Measurements from ENCODE around the gene ICOS. TPM values are rescaled to one million over a fixed set of nuclear protein-coding genes. Genes with fewer than 3 reads are reported as not detected.

The ICOS gene
- total RNA-seq, 5 donors from 2014 or later (not counting 1 experiment from before 2014, with no cell fraction given), result 33.9 to 72.2 (median 41.9) TPM

- H3K27me3 ChIP-seq (replicated peaks in 1 of 2; ENCODE audit: control insufficient read depth in 2 of 2, extremely low read depth in 1 of 2, insufficient read depth in 2 of 2, low read length in 1 of 2), result no peaks in the 10 kb centered on the region
- Mint-ChIP-seq H3K36me3 (no peaks in the 10 kb centered on the region), H3K4me3 (no peak overlapping the region), H3K9me3 (no peaks in the 10 kb centered on the region), H3K4me1 (peaks cover 15 to 22% (median 22%) of the 10 kb centered on the region in 3 donors), H3K27ac (peak overlapping the region; percentile 2 to 12), H3K27me3 (no peaks in the 10 kb centered on the region)
- H3K36me3 ChIP-seq (ENCODE audit: control insufficient read depth in 2 of 2, extremely low read depth in 1 of 2, insufficient read depth in 1 of 2, low read length in 1 of 2), result no peaks in the 10 kb centered on the region
- CTCF ChIA-PET, result interaction anchor here (0.6 to 2.5 kb wide), 17 partner anchors 12 to 460 kb away, joined by 3 to 24 read pairs (median 5); partner anchors contain the start of gene CTLA4 (in 2 of the 2)
- DNase-seq, result no peak
- ATAC-seq (replicated peaks in 1 of 4), result no peak
- no peak overlapping the region for H3K4me3 ChIP-seq (ENCODE audit: control insufficient read depth in 1 of 2, extremely low read depth in 1 of 2, low read length in 1 of 2)
- no peaks in the 10 kb centered on the region for H3K9me3 ChIP-seq
- H3K4me1 ChIP-seq (ENCODE audit: control insufficient read depth in 1 of 2, extremely low read depth in 1 of 2, insufficient read depth in 2 of 2, low read length in 2 of 2), result peaks cover 8 to 12% of the 10 kb centered on the region in 2 experiments
- no peak overlapping the region for H3K27ac ChIP-seq (ENCODE audit: low read length)
- WGBS (ENCODE audit: insufficient coverage), result 38% methylated on average over 1 of the region's 5 CpGs
- POLR2A ChIA-PET, result interaction anchor here in 1 of 2 donors (0.9 kb wide), 1 partner anchor 190 kb away, joined by 5 read pairs; no protein-coding TSS in a partner anchor
These were observed 26.6 kb upstream of the ICOS start for GRCh38 chr2:203909974-203910373.

- ATAC-seq (replicated peaks in 1 of 4), result no peak
- no peaks in the 10 kb centered on the region for H3K9me3 ChIP-seq
- no peak for DNase-seq
- H3K4me3 ChIP-seq (ENCODE audit: control insufficient read depth in 1 of 2, extremely low read depth in 1 of 2, low read length in 1 of 2), result no peak overlapping the region
- peaks cover 8 to 16% of the 10 kb centered on the region in 2 experiments for H3K4me1 ChIP-seq (ENCODE audit: control insufficient read depth in 1 of 2, extremely low read depth in 1 of 2, insufficient read depth in 2 of 2, low read length in 2 of 2)
- POLR2A ChIA-PET, result interaction anchor here in 1 of 2 donors (0.6 kb wide), 1 partner anchor 149 kb away, joined by 4 read pairs; no protein-coding TSS in a partner anchor
- no peak overlapping the region for H3K27ac ChIP-seq (ENCODE audit: low read length)
- no peaks in the 10 kb centered on the region for H3K9me3 Mint-ChIP-seq
- CTCF ChIA-PET, result interaction anchor here in 1 of 2 donors (0.6 kb wide), 1 partner anchor 298 kb away, joined by 3 read pairs; no protein-coding TSS in a partner anchor
- H3K36me3 Mint-ChIP-seq, result no peaks in the 10 kb centered on the region
- peaks cover 15 to 26% (median 23%) of the 10 kb centered on the region in 3 donors for H3K4me1 Mint-ChIP-seq
- no peaks in the 10 kb centered on the region for H3K27me3 Mint-ChIP-seq
- H3K27ac Mint-ChIP-seq, result no peak overlapping the region
- H3K27me3 ChIP-seq (replicated peaks in 1 of 2; ENCODE audit: control insufficient read depth in 2 of 2, extremely low read depth in 1 of 2, insufficient read depth in 2 of 2, low read length in 1 of 2), result no peaks in the 10 kb centered on the region
- no peaks in the 10 kb centered on the region for H3K36me3 ChIP-seq (ENCODE audit: control insufficient read depth in 2 of 2, extremely low read depth in 1 of 2, insufficient read depth in 1 of 2, low read length in 1 of 2)
- 90% methylated on average over 7 of the region's 8 CpGs for WGBS (ENCODE audit: insufficient coverage)
- H3K4me3 Mint-ChIP-seq, result no peak overlapping the region
These were observed 22.6 kb upstream of the ICOS start for GRCh38 chr2:203913947-203914346.

GRCh38 chr2:203914546-203915182 lies 21.9 kb upstream of the ICOS start:
- DNase-seq (peak in 6 of 35 experiments; percentile 8 to 45 (median 23)), ATAC-seq (replicated peaks in 1 of 4) (peak in 2 of 4 experiments; percentile 32 to 78)
- CTCF ChIA-PET, result interaction anchor here (0.6 to 0.8 kb wide), 7 partner anchors 46 to 899 kb away, joined by 3 to 4 read pairs (median 3); no protein-coding TSS in a partner anchor
- Mint-ChIP-seq H3K4me1 (peaks cover 8 to 19% (median 16%) of the 10 kb centered on the region in 3 donors), H3K27ac (peak overlapping the region; percentile 4 to 21), H3K4me3 (peak overlapping the region; percentile 11 to 44 (median 21)), H3K9me3 (no peaks in the 10 kb centered on the region), H3K27me3 (no peaks in the 10 kb centered on the region), H3K36me3 (no peaks in the 10 kb centered on the region)
- Histone ChIP-seq H3K4me1 (ENCODE audit: control insufficient read depth in 1 of 2, extremely low read depth in 1 of 2, insufficient read depth in 2 of 2, low read length in 2 of 2) (peaks cover 2 to 9% of the 10 kb centered on the region in 2 experiments), H3K27ac (ENCODE audit: low read length) (no peak overlapping the region), H3K9me3 (no peaks in the 10 kb centered on the region), H3K4me3 (ENCODE audit: control insufficient read depth in 1 of 2, extremely low read depth in 1 of 2, low read length in 1 of 2) (no peak overlapping the region), H3K27me3 (replicated peaks in 1 of 2; ENCODE audit: control insufficient read depth in 2 of 2, extremely low read depth in 1 of 2, insufficient read depth in 2 of 2, low read length in 1 of 2) (no peaks in the 10 kb centered on the region), H3K36me3 (ENCODE audit: control insufficient read depth in 2 of 2, extremely low read depth in 1 of 2, insufficient read depth in 1 of 2, low read length in 1 of 2) (no peaks in the 10 kb centered on the region)
- 40% methylated on average over 1 of the region's 8 CpGs for WGBS (ENCODE audit: insufficient coverage)
- POLR2A ChIA-PET, result interaction anchor here in 1 of 2 donors (0.6 kb wide), 1 partner anchor 149 kb away, joined by 4 read pairs; no protein-coding TSS in a partner anchor

GRCh38 chr2:203915256-203915655 lies 21.3 kb upstream of the ICOS start:
- Histone ChIP-seq H3K4me3 (ENCODE audit: control insufficient read depth in 1 of 2, extremely low read depth in 1 of 2, low read length in 1 of 2) (no peak overlapping the region), H3K27ac (ENCODE audit: low read length) (no peak overlapping the region), H3K27me3 (replicated peaks in 1 of 2; ENCODE audit: control insufficient read depth in 2 of 2, extremely low read depth in 1 of 2, insufficient read depth in 2 of 2, low read length in 1 of 2) (no peaks in the 10 kb centered on the region), H3K4me1 (ENCODE audit: control insufficient read depth in 1 of 2, extremely low read depth in 1 of 2, insufficient read depth in 2 of 2, low read length in 2 of 2) (peaks cover 0 to 9% of the 10 kb centered on the region in 2 experiments), H3K36me3 (ENCODE audit: control insufficient read depth in 2 of 2, extremely low read depth in 1 of 2, insufficient read depth in 1 of 2, low read length in 1 of 2) (no peaks in the 10 kb centered on the region), H3K9me3 (no peaks in the 10 kb centered on the region)
- ATAC-seq (replicated peaks in 1 of 4) (no peak), DNase-seq (no peak)
- Mint-ChIP-seq H3K9me3 (no peaks in the 10 kb centered on the region), H3K27me3 (no peaks in the 10 kb centered on the region), H3K4me1 (peaks cover 8 to 14% (median 12%) of the 10 kb centered on the region in 3 donors), H3K4me3 (peak overlapping the region; percentile 11 to 44 (median 21)), H3K27ac (peak overlapping the region in 1 of 2 donors; percentile 21), H3K36me3 (no peaks in the 10 kb centered on the region)
- ChIA-PET CTCF (interaction anchor here (0.6 to 0.8 kb wide), 3 partner anchors 47 to 899 kb away, joined by 3 to 4 read pairs (median 4); no protein-coding TSS in a partner anchor), POLR2A (no interaction called here)
- 68% methylated on average over 6 of the region's 7 CpGs for WGBS (ENCODE audit: insufficient coverage)

GRCh38 chr2:203916756-203917155 lies 19.8 kb upstream of the ICOS start:
- Mint-ChIP-seq H3K27me3 (no peaks in the 10 kb centered on the region), H3K36me3 (no peaks in the 10 kb centered on the region), H3K27ac (no peak overlapping the region), H3K9me3 (no peaks in the 10 kb centered on the region), H3K4me3 (no peak overlapping the region), H3K4me1 (peaks cover 8 to 14% (median 12%) of the 10 kb centered on the region in 3 donors)
- H3K27ac ChIP-seq (ENCODE audit: low read length), result no peak overlapping the region
- H3K4me3 ChIP-seq (ENCODE audit: control insufficient read depth in 1 of 2, extremely low read depth in 1 of 2, low read length in 1 of 2), result no peak overlapping the region
- H3K4me1 ChIP-seq (ENCODE audit: control insufficient read depth in 1 of 2, extremely low read depth in 1 of 2, insufficient read depth in 2 of 2, low read length in 2 of 2), result peaks cover 0 to 9% of the 10 kb centered on the region in 2 experiments
- CTCF ChIA-PET, result interaction anchor here in 1 of 2 donors (0.5 kb wide), 1 partner anchor 211 kb away, joined by 3 read pairs; no protein-coding TSS in a partner anchor
- H3K27me3 ChIP-seq (replicated peaks in 1 of 2; ENCODE audit: control insufficient read depth in 2 of 2, extremely low read depth in 1 of 2, insufficient read depth in 2 of 2, low read length in 1 of 2), result no peaks in the 10 kb centered on the region
- POLR2A ChIA-PET, result interaction anchor here in 1 of 2 donors (0.5 kb wide), 1 partner anchor 119 kb away, joined by 3 read pairs; no protein-coding TSS in a partner anchor
- H3K36me3 ChIP-seq (ENCODE audit: control insufficient read depth in 2 of 2, extremely low read depth in 1 of 2, insufficient read depth in 1 of 2, low read length in 1 of 2), result no peaks in the 10 kb centered on the region
- no peak for ATAC-seq (replicated peaks in 1 of 4)
- DNase-seq, result no peak
- H3K9me3 ChIP-seq, result no peaks in the 10 kb centered on the region

GRCh38 chr2:203918264-203918663 lies 18.3 kb upstream of the ICOS start:
- no peaks in the 10 kb centered on the region for H3K9me3 Mint-ChIP-seq
- H3K27me3 ChIP-seq (replicated peaks in 1 of 2; ENCODE audit: control insufficient read depth in 2 of 2, extremely low read depth in 1 of 2, insufficient read depth in 2 of 2, low read length in 1 of 2), result no peaks in the 10 kb centered on the region
- peaks cover 0 to 9% of the 10 kb centered on the region in 2 experiments for H3K4me1 ChIP-seq (ENCODE audit: control insufficient read depth in 1 of 2, extremely low read depth in 1 of 2, insufficient read depth in 2 of 2, low read length in 2 of 2)
- H3K27me3 Mint-ChIP-seq, result no peaks in the 10 kb centered on the region
- ChIA-PET CTCF (interaction anchor here in 1 of 2 donors (0.5 kb wide), 1 partner anchor 138 kb away, joined by 4 read pairs; no protein-coding TSS in a partner anchor), POLR2A (no interaction called here)
- no peak overlapping the region for H3K4me3 Mint-ChIP-seq
- H3K27ac ChIP-seq (ENCODE audit: low read length), result no peak overlapping the region
- no peaks in the 10 kb centered on the region for H3K36me3 Mint-ChIP-seq
- no peak overlapping the region for H3K27ac Mint-ChIP-seq
- H3K9me3 ChIP-seq, result no peaks in the 10 kb centered on the region
- DNase-seq (no peak), ATAC-seq (replicated peaks in 1 of 4) (no peak)
- 95% methylated on average over 3 of the region's 7 CpGs for WGBS (ENCODE audit: insufficient coverage)
- no peak overlapping the region for H3K4me3 ChIP-seq (ENCODE audit: control insufficient read depth in 1 of 2, extremely low read depth in 1 of 2, low read length in 1 of 2)
- peaks cover 8 to 14% (median 12%) of the 10 kb centered on the region in 3 donors for H3K4me1 Mint-ChIP-seq
- no peaks in the 10 kb centered on the region for H3K36me3 ChIP-seq (ENCODE audit: control insufficient read depth in 2 of 2, extremely low read depth in 1 of 2, insufficient read depth in 1 of 2, low read length in 1 of 2)
